Measurements from ENCODE around the gene TAF1.

DNA sequence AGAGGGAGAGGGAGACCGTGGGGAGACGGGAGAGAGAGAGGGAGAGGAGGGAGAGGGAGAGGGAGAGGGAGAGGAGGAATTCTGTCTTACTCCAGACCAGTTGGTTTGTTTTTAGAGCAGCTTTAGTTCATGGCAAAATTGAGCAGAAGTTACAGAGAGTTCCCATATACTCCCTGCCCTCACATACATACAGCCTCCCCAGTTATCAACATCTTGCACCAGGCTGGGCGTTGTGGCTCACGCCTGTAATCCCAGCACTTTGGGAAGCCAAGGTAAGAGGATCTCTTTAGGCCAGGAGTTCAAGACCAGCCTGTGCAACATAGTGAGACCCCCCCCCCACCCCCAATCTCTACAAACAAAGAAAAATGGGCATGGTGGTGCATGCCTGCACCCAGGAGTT is 86.9 kb downstream of the TAF1 start:
- no peak for TF ChIP-seq POLR2A (IDR thresholded peaks at IDR 0.05)
- TF ChIP-seq, protein P1, sequence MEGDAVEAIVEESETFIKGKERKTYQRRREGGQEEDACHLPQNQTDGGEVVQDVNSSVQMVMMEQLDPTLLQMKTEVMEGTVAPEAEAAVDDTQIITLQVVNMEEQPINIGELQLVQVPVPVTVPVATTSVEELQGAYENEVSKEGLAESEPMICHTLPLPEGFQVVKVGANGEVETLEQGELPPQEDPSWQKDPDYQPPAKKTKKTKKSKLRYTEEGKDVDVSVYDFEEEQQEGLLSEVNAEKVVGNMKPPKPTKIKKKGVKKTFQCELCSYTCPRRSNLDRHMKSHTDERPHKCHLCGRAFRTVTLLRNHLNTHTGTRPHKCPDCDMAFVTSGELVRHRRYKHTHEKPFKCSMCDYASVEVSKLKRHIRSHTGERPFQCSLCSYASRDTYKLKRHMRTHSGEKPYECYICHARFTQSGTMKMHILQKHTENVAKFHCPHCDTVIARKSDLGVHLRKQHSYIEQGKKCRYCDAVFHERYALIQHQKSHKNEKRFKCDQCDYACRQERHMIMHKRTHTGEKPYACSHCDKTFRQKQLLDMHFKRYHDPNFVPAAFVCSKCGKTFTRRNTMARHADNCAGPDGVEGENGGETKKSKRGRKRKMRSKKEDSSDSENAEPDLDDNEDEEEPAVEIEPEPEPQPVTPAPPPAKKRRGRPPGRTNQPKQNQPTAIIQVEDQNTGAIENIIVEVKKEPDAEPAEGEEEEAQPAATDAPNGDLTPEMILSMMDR (IDR thresholded peaks at IDR 0.05) = no peak
